NCI-H146 treated with DMSO at 0.1 percent for 48 hours (cell line): ENCODE data around the gene CD4.
A peak's percentile ranks its signal among the peaks of the same experiment; 100 is the strongest.

Experiments
- DNase-seq: peaks from one replicate; lab custom pipeline; 2025; ENCODE audit not compliant: unreplicated experiment; lab: John Stamatoyannopoulos, UW

Gene CD4

DNA sequence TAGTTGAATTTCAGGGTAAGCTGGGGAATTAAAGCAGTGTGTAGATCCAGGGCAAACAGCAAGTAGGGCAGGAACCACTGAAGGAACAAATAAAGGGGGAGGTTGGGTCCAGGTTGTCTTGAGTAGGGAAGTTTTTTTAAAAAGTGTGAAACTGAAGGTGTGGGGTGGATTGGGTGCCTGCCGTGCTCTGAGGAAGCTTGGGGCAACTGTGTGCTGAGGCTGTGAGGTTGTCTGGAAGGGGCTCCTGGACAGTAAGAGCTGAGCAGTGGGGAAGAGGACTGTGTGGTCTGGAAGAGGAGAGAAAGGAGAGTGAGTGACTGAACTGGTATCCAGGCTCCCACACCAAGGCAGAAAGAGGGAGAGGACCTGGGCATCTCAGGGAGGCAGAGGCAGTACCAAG lies 21.4 kb downstream of the CD4 start:
- no peak for DNase-seq

- no peak for DNase-seq
These were observed 24.0 kb downstream of the CD4 start for GRCh38 chr12:6813363-6813762.

DNA sequence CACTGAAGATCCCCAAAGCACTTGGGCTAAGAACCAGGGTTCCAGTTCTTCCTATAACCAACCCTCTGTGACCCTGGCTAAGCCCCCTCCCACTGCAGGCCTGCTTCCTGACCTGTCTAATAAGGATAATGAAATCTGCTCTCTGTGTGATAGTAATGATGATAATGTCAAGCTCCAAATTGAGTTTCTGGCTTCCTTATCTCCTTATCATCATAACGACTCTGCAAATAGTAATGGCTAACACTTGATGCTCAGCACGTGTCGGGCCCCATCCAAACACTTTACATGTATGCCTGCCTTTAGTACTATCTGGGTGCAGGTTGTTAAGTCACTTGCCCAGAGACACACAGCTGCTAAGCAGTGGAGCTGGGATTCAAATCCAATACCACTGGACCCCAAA lies 27.3 kb downstream of the CD4 start:
- no peak for DNase-seq

- DNase-seq, result no peak
These were observed 27.8 kb downstream of the CD4 start for GRCh38 chr12:6817098-6817497.

DNA sequence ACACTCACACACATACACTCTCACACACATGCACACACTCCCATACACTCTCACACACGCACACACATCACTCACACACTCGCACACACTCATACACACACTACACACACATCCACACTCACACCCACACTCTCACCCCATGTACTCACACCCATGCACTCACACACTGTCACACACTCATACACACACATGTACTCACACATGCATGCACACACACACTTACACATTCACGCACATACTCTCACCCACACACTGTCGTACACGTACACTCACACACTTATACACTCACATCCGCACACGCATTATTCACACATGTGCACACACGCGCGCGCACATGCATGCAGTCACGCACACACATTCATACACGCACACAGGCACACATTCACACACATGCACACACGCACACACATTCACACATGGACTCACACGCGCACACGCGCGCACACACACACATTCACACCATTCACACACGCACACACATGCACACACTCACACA lies 28.4 kb downstream of the CD4 start:
- no peak for DNase-seq

DNA sequence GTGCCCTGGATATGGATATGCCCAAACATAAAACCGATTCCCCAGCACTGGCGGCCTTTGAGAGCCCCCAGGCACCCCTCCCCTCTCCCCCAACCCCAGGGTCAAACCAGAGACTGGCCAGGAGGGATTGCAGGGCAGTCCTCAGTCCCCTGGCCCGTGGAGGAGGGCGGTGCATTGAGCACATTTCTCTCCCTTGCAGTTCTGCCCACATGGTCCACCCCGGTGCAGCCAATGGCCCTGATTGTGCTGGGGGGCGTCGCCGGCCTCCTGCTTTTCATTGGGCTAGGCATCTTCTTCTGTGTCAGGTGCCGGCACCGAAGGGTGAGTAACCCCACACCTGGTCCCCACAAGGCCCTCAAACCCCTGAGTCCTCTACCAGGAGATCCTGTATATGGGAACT lies 28.9 kb downstream of the CD4 start:
- no peak for DNase-seq

- DNase-seq, result no peak
These were observed 29.3 kb downstream of the CD4 start for GRCh38 chr12:6818645-6819044.

DNA sequence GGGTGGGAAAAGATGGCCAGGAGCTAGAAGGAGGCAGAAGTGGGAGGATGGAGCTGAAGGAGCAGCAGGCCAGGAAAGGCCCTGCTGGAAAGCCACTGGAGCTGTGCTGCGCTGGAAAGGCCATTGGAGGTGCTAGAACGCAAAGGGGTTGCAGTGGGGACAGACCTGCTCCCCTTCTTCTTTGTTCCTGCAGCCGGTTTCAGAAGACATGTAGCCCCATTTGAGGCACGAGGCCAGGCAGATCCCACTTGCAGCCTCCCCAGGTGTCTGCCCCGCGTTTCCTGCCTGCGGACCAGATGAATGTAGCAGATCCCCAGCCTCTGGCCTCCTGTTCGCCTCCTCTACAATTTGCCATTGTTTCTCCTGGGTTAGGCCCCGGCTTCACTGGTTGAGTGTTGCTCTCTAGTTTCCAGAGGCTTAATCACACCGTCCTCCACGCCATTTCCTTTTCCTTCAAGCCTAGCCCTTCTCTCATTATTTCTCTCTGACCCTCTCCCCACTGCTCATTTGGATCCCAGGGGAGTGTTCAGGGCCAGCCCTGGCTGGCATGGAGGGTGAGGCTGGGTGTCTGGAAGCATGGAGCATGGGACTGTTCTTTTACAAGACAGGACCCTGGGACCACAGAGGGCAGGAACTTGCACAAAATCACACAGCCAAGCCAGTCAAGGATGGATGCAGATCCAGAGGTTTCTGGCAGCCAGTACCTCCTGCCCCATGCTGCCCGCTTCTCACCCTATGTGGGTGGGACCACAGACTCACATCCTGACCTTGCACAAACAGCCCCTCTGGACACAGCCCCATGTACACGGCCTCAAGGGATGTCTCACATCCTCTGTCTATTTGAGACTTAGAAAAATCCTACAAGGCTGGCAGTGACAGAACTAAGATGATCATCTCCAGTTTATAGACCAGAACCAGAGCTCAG lies 30.0 kb downstream of the CD4 start:
- no peak for DNase-seq

DNA sequence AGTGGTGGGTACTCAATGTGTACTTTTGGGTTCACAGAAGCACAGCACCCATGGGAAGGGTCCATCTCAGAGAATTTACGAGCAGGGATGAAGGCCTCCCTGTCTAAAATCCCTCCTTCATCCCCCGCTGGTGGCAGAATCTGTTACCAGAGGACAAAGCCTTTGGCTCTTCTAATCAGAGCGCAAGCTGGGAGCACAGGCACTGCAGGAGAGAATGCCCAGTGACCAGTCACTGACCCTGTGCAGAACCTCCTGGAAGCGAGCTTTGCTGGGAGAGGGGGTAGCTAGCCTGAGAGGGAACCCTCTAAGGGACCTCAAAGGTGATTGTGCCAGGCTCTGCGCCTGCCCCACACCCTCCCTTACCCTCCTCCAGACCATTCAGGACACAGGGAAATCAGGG lies 30.8 kb downstream of the CD4 start:
- no peak for DNase-seq

GRCh38 chr12:6821591-6822425 lies 32.5 kb downstream of the CD4 start, which contains the start of gene GPR162:
Gene GPR162 (plus strand): TSS chr12:6821821. CDS start chr12:6823899, 2,078 bp downstream.
- peak; percentile 57 for DNase-seq

- DNase-seq, result no peak
These were observed 33.3 kb downstream of the CD4 start for GRCh38 chr12:6822426-6823135.

DNA sequence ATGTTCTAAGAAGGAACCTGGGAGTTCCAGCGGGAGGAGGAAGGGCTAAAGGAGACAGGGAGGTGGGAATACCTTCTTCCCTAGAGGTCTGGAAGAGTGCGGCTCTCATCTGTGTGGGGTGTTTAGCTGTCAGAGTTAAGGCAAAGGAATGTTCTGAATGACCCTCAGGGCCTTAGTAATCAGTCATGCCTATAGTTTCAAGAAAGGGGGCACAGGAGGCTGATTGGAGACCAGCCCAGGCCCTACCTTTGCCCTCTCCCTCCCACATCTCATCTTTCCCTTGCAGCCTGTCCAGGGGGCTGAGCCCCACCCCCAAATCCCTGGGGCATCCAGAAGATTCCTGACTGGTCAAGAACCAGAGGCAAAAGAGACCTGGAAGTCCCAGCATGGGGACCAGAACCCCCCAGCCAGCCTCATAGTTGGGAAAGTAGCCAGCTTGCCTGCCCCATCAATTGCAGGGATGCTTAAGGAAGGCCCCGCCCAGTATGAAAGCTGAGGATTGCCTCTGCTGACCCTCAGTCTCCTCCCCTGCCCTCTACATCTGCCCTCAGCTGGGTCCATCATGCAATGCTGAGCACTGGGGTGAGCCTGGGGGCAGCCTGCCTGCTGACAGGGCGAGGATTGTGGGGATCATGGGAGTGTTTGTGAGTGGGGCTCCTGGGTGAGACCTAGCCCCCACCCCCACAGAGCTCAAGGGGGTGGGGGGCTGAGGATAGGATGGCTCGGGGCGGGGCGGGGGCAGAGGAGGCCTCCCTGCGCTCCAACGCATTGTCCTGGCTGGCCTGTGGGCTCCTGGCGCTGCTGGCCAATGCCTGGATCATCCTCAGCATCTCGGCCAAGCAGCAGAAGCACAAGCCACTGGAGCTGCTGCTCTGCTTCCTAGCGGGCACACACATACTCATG lies 34.1 kb downstream of the CD4 start:
- no peak for DNase-seq

GRCh38 chr12:6824085-6824775 lies 34.9 kb downstream of the CD4 start:
- no peak for DNase-seq

GRCh38 chr12:6824901-6825381 lies 35.6 kb downstream of the CD4 start:
- peak; percentile 66 for DNase-seq

- peak; percentile 96 for DNase-seq
These were observed 36.2 kb downstream of the CD4 start for GRCh38 chr12:6825398-6826124.

DNA sequence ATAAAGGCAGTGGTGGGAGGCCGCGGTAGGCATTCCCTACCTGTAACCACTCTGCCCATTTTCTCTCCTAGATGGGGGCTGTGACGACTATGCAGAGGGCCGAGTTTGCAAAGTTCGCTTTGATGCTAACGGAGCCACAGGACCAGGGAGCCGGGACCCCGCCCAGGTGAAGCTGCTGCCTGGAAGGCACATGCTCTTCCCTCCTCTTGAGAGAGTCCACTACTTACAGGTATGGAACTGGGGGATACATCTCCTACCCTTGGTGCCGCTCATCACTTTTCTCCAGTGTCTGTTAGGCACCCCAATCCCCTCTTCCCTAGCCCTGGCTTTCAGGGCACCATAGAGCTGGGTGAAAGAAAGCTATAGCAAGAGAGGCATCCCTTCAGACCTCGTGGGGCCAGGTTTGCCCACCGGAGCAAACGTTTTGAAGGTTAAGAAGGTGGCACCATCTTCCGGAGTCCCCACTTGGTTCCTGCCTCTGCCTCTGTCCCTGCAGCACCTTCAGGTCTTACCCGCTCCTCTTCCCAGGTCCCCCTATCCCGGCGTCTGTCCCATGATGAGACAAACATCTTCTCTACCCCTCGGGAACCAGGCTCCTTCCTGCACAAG lies 36.9 kb downstream of the CD4 start:
- no peak for DNase-seq

- DNase-seq, result no peak
These were observed 37.6 kb downstream of the CD4 start for GRCh38 chr12:6826734-6827436.
